ENCODE measurements around the gene DUSP14. TPM values are rescaled to one million over a fixed set of nuclear protein-coding genes. Genes with fewer than 3 reads are reported as not detected.
A peak's percentile ranks its signal among the peaks of the same experiment; 100 is the strongest.

Gene DUSP14
- total and polyA plus RNA-seq, 9 of the 15 experiments (the other 6 are each of a cell fraction or from before 2014, with no cell fraction given), result 20.2 to 74.0 (median 31.8) TPM

DNA sequence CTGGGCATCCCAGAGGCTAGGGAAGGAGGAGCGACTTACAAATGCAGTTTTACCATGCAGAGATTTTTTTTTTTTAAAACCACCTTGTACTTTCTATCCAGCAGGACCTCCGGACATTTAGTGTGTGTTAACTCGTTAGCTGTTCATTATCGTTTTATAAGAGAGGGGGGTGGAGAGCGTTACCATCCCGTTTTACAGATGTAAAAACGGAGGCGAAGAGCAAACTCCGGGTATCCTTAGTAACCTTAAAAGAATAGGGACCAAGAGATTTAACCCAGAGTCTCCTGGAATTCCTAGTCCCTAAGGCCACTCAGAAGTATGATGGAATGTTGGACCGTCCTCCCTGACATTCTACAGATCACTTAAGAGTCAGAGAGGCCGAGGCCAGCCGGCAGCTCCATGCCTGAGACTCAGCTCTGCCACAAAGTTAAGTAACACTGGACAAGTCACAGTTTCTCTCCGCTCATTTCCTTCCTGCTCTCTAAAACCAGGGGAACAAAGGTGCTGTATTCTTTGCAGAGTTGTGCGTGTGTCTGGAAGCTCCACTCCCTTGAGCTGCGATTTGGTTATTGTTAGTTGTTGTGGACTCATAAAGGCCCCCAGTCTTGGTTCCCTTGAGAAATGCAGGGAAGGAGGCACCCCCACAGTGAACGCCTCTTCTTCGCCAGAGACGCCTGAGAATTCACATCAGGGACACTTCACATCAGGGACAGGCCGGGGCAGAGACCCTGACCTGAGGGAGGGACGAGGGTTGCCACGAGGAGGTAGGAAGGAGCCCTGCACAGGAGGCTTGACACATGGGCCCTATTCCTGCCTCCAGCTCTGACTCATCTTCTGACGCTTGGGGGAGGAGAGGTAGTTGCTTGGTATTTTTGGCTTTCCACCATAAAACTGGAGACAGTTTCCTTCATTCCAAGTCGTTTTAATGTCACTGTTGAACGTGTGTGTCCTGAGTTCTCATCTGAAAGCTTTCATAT, 1.2 kb downstream of the DUSP14 start (continued):
- TF ChIP-seq, protein P1, sequence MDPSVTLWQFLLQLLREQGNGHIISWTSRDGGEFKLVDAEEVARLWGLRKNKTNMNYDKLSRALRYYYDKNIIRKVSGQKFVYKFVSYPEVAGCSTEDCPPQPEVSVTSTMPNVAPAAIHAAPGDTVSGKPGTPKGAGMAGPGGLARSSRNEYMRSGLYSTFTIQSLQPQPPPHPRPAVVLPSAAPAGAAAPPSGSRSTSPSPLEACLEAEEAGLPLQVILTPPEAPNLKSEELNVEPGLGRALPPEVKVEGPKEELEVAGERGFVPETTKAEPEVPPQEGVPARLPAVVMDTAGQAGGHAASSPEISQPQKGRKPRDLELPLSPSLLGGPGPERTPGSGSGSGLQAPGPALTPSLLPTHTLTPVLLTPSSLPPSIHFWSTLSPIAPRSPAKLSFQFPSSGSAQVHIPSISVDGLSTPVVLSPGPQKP (CRISPR knock-in tag; IDR thresholded peaks at IDR 0.05), result no peak

DNA sequence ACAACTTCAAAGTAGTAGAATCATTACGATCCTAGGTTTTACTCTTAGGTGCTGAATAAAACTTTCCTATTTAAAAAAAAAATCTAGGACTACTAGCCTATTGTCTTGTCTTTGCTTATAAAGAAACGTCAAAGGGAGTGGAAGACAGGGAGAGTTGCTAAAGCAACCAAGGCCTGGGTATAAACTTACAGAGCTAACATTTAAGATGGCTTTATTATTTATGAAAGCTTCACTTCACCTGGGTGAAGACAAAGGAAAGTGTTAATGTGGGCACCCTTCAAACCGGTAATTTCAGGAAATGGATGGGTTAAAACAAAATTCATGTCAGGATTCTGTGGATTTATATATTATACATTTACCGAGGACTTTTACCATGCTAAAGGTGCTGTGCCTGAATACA, 2.5 kb downstream of the DUSP14 start:
- Histone ChIP-seq H2AFZ (ENCODE audit: low read depth, low read length) (no peak overlapping the region), H3K9me1 (ENCODE audit: control insufficient read depth, insufficient read depth, low read length) (no peaks in the 10 kb centered on the region), H3K27ac (ENCODE audit: extremely low read depth, low read depth, low read length) (peak overlapping the region; percentile 79), H3K36me3 (ENCODE audit: control insufficient read depth, insufficient read depth, low read length) (no peaks in the 10 kb centered on the region), H3K4me2 (ENCODE audit: insufficient read depth, low read length) (peak overlapping the region; percentile 90), H3K79me2 (ENCODE audit: control insufficient read depth, insufficient read depth, low read length) (peaks cover 68% of the 10 kb centered on the region), H3K4me3 (peak overlapping the region; percentile 74), H3K4me1 (replicated peaks in 1 of 2; ENCODE audit: control insufficient read depth in 2 of 2, insufficient read depth in 2 of 2, low read length in 2 of 2) (peaks cover 11 to 24% of the 10 kb centered on the region in 2 experiments; a peak in 4 of 5 replicates), H3K9me3 (replicated peaks; ENCODE audit: control insufficient read depth, insufficient read depth, low read depth, low read length) (no peaks in the 10 kb centered on the region), H4K20me1 (replicated peaks; ENCODE audit: control insufficient read depth, insufficient read depth, low read length) (no peaks in the 10 kb centered on the region), H3K27me3 (ENCODE audit: control insufficient read depth in 2 of 2, insufficient read depth in 2 of 2, low read length in 2 of 2) (no peaks in the 10 kb centered on the region), H3K9ac (ENCODE audit: insufficient read depth in 1 of 2, low read depth in 2 of 2, low read length in 2 of 2) (peak overlapping the region in 1 of 2 experiments; percentile 61; a peak in 2 of 4 replicates)
- peak; percentile 56 for TF ChIP-seq RFX1 (IDR thresholded peaks at IDR 0.05)
- no peak for TF ChIP-seq FOXM1 (IDR thresholded peaks at IDR 0.05; ENCODE audit: low read depth)
- TF ChIP-seq FOXM1 (CRISPR knock-in tag; IDR thresholded peaks at IDR 0.05; ENCODE audit: low read depth), result no peak
- no peak for TF ChIP-seq CREB1 (IDR thresholded peaks at IDR 0.05)
- TF ChIP-seq CREB1 (CRISPR knock-in tag; IDR thresholded peaks at IDR 0.05), result no peak
- TF ChIP-seq POLR2H (tag; IDR thresholded peaks at IDR 0.05; ENCODE audit: low read depth), result 0 out of 2 replicates have a peak, but pooled peaks have one; percentile 8
- TF ChIP-seq FOXK1 (CRISPR knock-in tag; IDR thresholded peaks at IDR 0.05; ENCODE audit: borderline replicate concordance), result no peak
- no peak for ATAC-seq
- intact Hi-C loops (cut with micrococcal nuclease) (no loop called here), in situ Hi-C loops (cut with MboI) (no loop called here)
- no TSS peak for BruUV-seq (replicated peaks)
- ChIA-PET CTCF (ENCODE audit: low intra/inter-chr PET ratio) (no interaction called here), POLR2A (interaction anchor here (0.7 to 1.5 kb wide), 5 partner anchors 10 to 62 kb away, joined by 3 to 5 read pairs (median 4); no protein-coding TSS in a partner anchor)
- 4% methylated on average over 4 of the region's 4 CpGs for WGBS (ENCODE audit: insufficient coverage, low coverage, missing lambda C conversion rate)
- FAIRE-seq, result no peak
- no peak for DNase-seq (ENCODE audit: extremely low read depth in 1 of 4, low spot score in 3 of 4)
